ENCODE results near the gene MARS1.

GRCh38 chr12:57549909-57550640, 62.2 kb downstream of the MARS1 start, which contains the start of gene KIF5A:
- no peak for TF ChIP-seq CTCF (IDR thresholded peaks at IDR 0.05)
- no peak for TF ChIP-seq POLR2A (IDR thresholded peaks at IDR 0.05)

Measured in esophagus squamous epithelium (tissue), 4 donors.